BJ (cell line): ENCODE results near the gene THAP4. TPM values are rescaled to one million over a fixed set of nuclear protein-coding genes. Genes with fewer than 3 reads are reported as not detected.

Experiments used
- CTCF ChIA-PET: fragments of 350-600 bp; formaldehyde crosslinking; extraction: SDS; loops from one replicate; lab custom pipeline; 2021; ENCODE audit warnings: antibody characterized with exemption, inconsistent platforms; lab: Yijun Ruan, JAX
- POLR2A ChIA-PET: fragments of 300-600 bp; sonication (Branson Sonifier 250); formaldehyde crosslinking; extraction: SDS; loops from one replicate; lab custom pipeline; 2021; ENCODE audit warnings: antibody characterized with exemption; lab: Charles Lee
- DNase-seq: peaks from one replicate; pipeline ENCODE4 v3.0.0-alpha.2; 2011; ENCODE audit warnings: low read depth
- H3K27me3 ChIP-seq: 2 replicates; pipeline ENCODE4 v1.6.0; 2011; ENCODE audit warnings: low read length; ENCODE audit not compliant: control insufficient read depth, insufficient read depth
- H3K36me3 ChIP-seq: 2 replicates; pipeline ENCODE4 v1.5.1; 2011; ENCODE audit warnings: low read length; ENCODE audit not compliant: control insufficient read depth, insufficient read depth
- H3K4me3 ChIP-seq: 2 replicates; pipeline ENCODE4 v1.5.1; 2011; ENCODE audit warnings: low read depth, mild to moderate bottlenecking, control low read depth, low read length
- CTCF ChIP-seq: IDR thresholded peaks from 2 replicates; pipeline ENCODE4 v1.5.1; 2011; ENCODE audit warnings: low read depth, mild to moderate bottlenecking, control low read depth, inconsistent platforms, low read length, moderate library complexity; ENCODE audit not compliant: insufficient read depth
- polyA plus RNA-seq: library from polyadenylated mRNA; depleted of rRNA; stranded (reverse); fragments of >200 nt; gene quantifications from 2 replicates; pipeline ENCODE4 v1.2.3, GENCODE V29; 2011

Gene THAP4
- polyA plus RNA-seq, 1 experiment: 50.4 TPM

- ChIA-PET POLR2A (no interaction called here), CTCF (no interaction called here)
- Histone ChIP-seq H3K4me3 (no peak overlapping the region), H3K36me3 (peaks cover 29% of the 10 kb centered on the region), H3K27me3 (no peaks in the 10 kb centered on the region)
- no peak for DNase-seq
- TF ChIP-seq CTCF: no peak
These were observed 15.8 kb upstream of the THAP4 start for GRCh38 chr2:241652722-241653121.

- CTCF ChIA-PET: interaction anchor here (7.9 kb wide), 1 partner anchor 7 kb away, joined by 49 read pairs; no protein-coding TSS in a partner anchor
These were observed 15.2 kb upstream of the THAP4 start for GRCh38 chr2:241652142-241652541.

GRCh38 chr2:241649927-241650326, 13.0 kb upstream of the THAP4 start:
- no peaks in the 10 kb centered on the region for H3K27me3 ChIP-seq
- no peak overlapping the region for H3K4me3 ChIP-seq
- ChIA-PET CTCF (interaction anchor here (0.6 to 7.9 kb wide), 2 partner anchors 10 to 200 kb away, joined by 3 to 49 read pairs; no protein-coding TSS in a partner anchor), POLR2A (no interaction called here)
- peaks cover 15% of the 10 kb centered on the region for H3K36me3 ChIP-seq
- no peak for TF ChIP-seq CTCF
- DNase-seq: no peak

More at GRCh38 chr2:241652142-241652541, 15.2 kb upstream of the THAP4 start:
- TF ChIP-seq CTCF: no peak
- Histone ChIP-seq H3K4me3 (no peak overlapping the region), H3K27me3 (no peaks in the 10 kb centered on the region), H3K36me3 (peaks cover 28% of the 10 kb centered on the region)
- no peak for DNase-seq
- POLR2A ChIA-PET: no interaction called here

GRCh38 chr2:241649404-241649803, 12.4 kb upstream of the THAP4 start:
- DNase-seq: no peak
- Histone ChIP-seq H3K4me3 (no peak overlapping the region), H3K36me3 (peaks cover 11% of the 10 kb centered on the region), H3K27me3 (no peaks in the 10 kb centered on the region)
- POLR2A ChIA-PET: no interaction called here
- CTCF ChIA-PET: interaction anchor here (0.6 to 7.9 kb wide), 4 partner anchors 10 to 199 kb away, joined by 3 to 49 read pairs (median 4); partner anchors contain the start of gene ATG4B
- no peak for TF ChIP-seq CTCF

GRCh38 chr2:241648453-241648852, 11.5 kb upstream of the THAP4 start:
- H3K36me3 ChIP-seq: peaks cover 11% of the 10 kb centered on the region
- POLR2A ChIA-PET: no interaction called here
- DNase-seq: no peak
- CTCF ChIA-PET: interaction anchor here (1.1 to 7.9 kb wide), 4 partner anchors 10 to 16 kb away, joined by 3 to 49 read pairs (median 4); partner anchors contain the start of gene ATG4B
- no peak overlapping the region for H3K4me3 ChIP-seq
- no peaks in the 10 kb centered on the region for H3K27me3 ChIP-seq
- TF ChIP-seq CTCF: no peak
